ENCODE measurements around the gene UNC13C. TPM values are rescaled to one million over a fixed set of nuclear protein-coding genes. Genes with fewer than 3 reads are reported as not detected.

The UNC13C gene
- total and polyA plus RNA-seq, 10 of the 15 experiments (the other 5 are each of a cell fraction or from before 2014, with no cell fraction given): 9.9 to 81.3 (median 25.0) TPM

DNA sequence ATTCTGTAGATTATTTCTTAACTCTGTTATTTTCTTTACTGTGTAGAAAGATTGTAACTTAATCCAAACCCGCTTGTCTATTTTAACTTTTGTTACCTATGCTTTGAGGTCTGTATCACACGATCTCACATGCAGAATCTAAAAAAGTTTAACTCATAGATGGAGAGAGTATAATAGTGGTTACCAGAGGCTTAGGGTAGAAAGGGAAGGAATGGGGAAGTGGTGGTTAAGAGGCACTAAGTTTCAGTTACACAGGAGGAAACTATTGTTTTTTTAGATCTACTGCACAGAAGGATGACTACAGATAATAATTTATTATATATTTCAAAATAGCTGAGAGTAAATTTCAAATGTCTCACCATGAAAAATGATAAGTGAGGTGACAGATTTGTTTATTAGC lies 703.3 kb downstream of the UNC13C start:
- Histone ChIP-seq H3K4me1 (ENCODE audit: control insufficient read depth, insufficient read depth, low read length) (no peaks in the 10 kb centered on the region), H3K27ac (ENCODE audit: control insufficient read depth, insufficient read depth) (no peak overlapping the region), H3K9ac (ENCODE audit: control insufficient read depth, insufficient read depth, low read length) (no peak overlapping the region), H3K4me2 (ENCODE audit: control insufficient read depth, insufficient read depth) (no peak overlapping the region), H3K36me3 (ENCODE audit: control insufficient read depth in 2 of 2, insufficient read depth in 2 of 2, low read length in 1 of 2) (no peaks in the 10 kb centered on the region), H2AFZ (ENCODE audit: control insufficient read depth, low read depth, low read length) (no peak overlapping the region), H4K20me1 (ENCODE audit: control insufficient read depth, insufficient read depth) (no peaks in the 10 kb centered on the region), H3K4me3 (no peak overlapping the region), H3K9me3 (replicated peaks; ENCODE audit: control insufficient read depth, insufficient read depth, low read length) (no peaks in the 10 kb centered on the region; the same call in 1 of the 3 replicates), H3K79me2 (ENCODE audit: control insufficient read depth, insufficient read depth, low read length) (no peaks in the 10 kb centered on the region), H3K27me3 (replicated peaks in 1 of 2; ENCODE audit: control insufficient read depth in 2 of 2, insufficient read depth in 2 of 2, low read length in 1 of 2) (no peaks in the 10 kb centered on the region)
- ChIA-PET SMC1A (ENCODE audit: uncharacterized antibody, unreplicated experiment) (interaction anchor here (1.1 to 1.6 kb wide), 6 partner anchors 15 to 637 kb away, joined by 3 to 5 read pairs (median 4); partner anchors contain the start of genes PIGB and PIGBOS1), RAD21 (ENCODE audit: unreplicated experiment) (interaction anchor here (1.4 to 1.9 kb wide), 3 partner anchors 14 to 98 kb away, joined by 3 to 5 read pairs (median 3); no protein-coding TSS in a partner anchor), POLR2A (interaction anchor here (0.8 kb wide), 1 partner anchor 16 kb away, joined by 3 read pairs; no protein-coding TSS in a partner anchor), CTCF (interaction anchor here (1.1 kb wide), 1 partner anchor 80 kb away, joined by 3 read pairs; no protein-coding TSS in a partner anchor)
- 5% methylated on average over 2 of the region's 2 CpGs for WGBS (ENCODE audit: insufficient coverage, insufficient replicate concordance, low lambda C conversion rate, missing lambda C conversion rate)
- peak; percentile 96 for ATAC-seq
- BruUV-seq (replicated peaks): no TSS peak
- no peak for FAIRE-seq
- DNase-seq (ENCODE audit: low read depth, low spot score): no peak
- in situ Hi-C loops (cut with MboI) (no loop called here), intact Hi-C loops (cut with micrococcal nuclease; ENCODE audit: unreplicated experiment) (no loop called here)
- TF ChIP-seq, protein P1, sequence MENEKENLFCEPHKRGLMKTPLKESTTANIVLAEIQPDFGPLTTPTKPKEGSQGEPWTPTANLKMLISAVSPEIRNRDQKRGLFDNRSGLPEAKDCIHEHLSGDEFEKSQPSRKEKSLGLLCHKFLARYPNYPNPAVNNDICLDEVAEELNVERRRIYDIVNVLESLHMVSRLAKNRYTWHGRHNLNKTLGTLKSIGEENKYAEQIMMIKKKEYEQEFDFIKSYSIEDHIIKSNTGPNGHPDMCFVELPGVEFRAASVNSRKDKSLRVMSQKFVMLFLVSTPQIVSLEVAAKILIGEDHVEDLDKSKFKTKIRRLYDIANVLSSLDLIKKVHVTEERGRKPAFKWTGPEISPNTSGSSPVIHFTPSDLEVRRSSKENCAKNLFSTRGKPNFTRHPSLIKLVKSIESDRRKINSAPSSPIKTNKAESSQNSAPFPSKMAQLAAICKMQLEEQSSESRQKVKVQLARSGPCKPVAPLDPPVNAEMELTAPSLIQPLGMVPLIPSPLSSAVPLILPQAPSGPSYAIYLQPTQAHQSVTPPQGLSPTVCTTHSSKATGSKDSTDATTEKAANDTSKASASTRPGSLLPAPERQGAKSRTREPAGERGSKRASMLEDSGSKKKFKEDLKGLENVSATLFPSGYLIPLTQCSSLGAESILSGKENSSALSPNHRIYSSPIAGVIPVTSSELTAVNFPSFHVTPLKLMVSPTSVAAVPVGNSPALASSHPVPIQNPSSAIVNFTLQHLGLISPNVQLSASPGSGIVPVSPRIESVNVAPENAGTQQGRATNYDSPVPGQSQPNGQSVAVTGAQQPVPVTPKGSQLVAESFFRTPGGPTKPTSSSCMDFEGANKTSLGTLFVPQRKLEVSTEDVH (IDR thresholded peaks at IDR 0.05; ENCODE audit: low read depth, partially characterized antibody): no peak
- TF ChIP-seq SIX5 (IDR thresholded peaks at IDR 0.05; ENCODE audit: low read depth, low read length, severe bottlenecking): no peak
- peak in 1 of 2 experiments; percentile 47; a peak in 2 of 4 replicates for TF ChIP-seq IKZF2 (IDR thresholded peaks at IDR 0.05)
- peak; percentile 48 for TF ChIP-seq RUNX3 (IDR thresholded peaks at IDR 0.05; ENCODE audit: low read length)
- TF ChIP-seq EGR1 (IDR thresholded peaks at IDR 0.05; ENCODE audit: borderline replicate concordance in 1 of 2, low read depth in 2 of 2, low read length in 2 of 2): no peak
- no peak for TF ChIP-seq STAT3 (IDR thresholded peaks at IDR 0.05; ENCODE audit: low read depth, low read length)
- no peak for TF ChIP-seq NR2C2 (IDR thresholded peaks at IDR 0.05; ENCODE audit: borderline replicate concordance, control insufficient read depth, insufficient read length, low read depth)
- no peak for TF ChIP-seq PRDM15 (CRISPR knock-in tag; IDR thresholded peaks at IDR 0.05)
- TF ChIP-seq SPI1 (IDR thresholded peaks at IDR 0.05; ENCODE audit: borderline replicate concordance, insufficient read depth, low read depth, low read length): peak; percentile 86; the same call in 1 of the 2 replicates
- peak; percentile 32; the same call in 1 of the 2 replicates for TF ChIP-seq ATF7 (IDR thresholded peaks at IDR 0.05; ENCODE audit: low read depth)
- TF ChIP-seq ZNF384 (IDR thresholded peaks at IDR 0.05; ENCODE audit: borderline replicate concordance, low read depth, low read length): peak; percentile 47; the same call in 1 of the 2 replicates
- TF ChIP-seq RB1 (IDR thresholded peaks at IDR 0.05; ENCODE audit: borderline replicate concordance): no peak
- no peak for TF ChIP-seq GABPA (IDR thresholded peaks at IDR 0.05; ENCODE audit: low read depth)
- peak in 1 of 2 experiments; percentile 64; a peak in 2 of 4 replicates for TF ChIP-seq EP300 (IDR thresholded peaks at IDR 0.05; ENCODE audit: borderline replicate concordance in 1 of 2, control insufficient read depth in 1 of 2, low read depth in 2 of 2, low read length in 2 of 2)
- TF ChIP-seq MLLT1 (IDR thresholded peaks at IDR 0.05): 0 out of 2 replicates have a peak, but pooled peaks have one; percentile 38
- no peak for TF ChIP-seq PAX8 (IDR thresholded peaks at IDR 0.05)

Data from GM12878 (cell line).